Measurements from ENCODE around the gene TRRAP. TPM values are rescaled to one million over a fixed set of nuclear protein-coding genes. Genes with fewer than 3 reads are reported as not detected.

Gene TRRAP
- polyA plus RNA-seq, 1 donor (not counting 4 experiments of a cell fraction or from before 2014, with no cell fraction given), result 6.1 TPM

- H3K4me2 ChIP-seq (ENCODE audit: control insufficient read depth, extremely low read depth, insufficient read depth, low read depth, low read length), result no peak overlapping the region
- peaks cover 17 to 18% of the 10 kb centered on the region in 2 experiments for H3K36me3 ChIP-seq (ENCODE audit: control insufficient read depth in 2 of 2, extremely low read depth in 1 of 2, insufficient read depth in 2 of 2, low read length in 2 of 2)
- FAIRE-seq, result no peak
- H3K9ac ChIP-seq (ENCODE audit: control insufficient read depth, extremely low read depth, insufficient read depth, low read length), result no peak overlapping the region
- H3K9me3 ChIP-seq (ENCODE audit: control insufficient read depth, low read depth, low read length), result no peaks in the 10 kb centered on the region
- no peaks in the 10 kb centered on the region for H3K79me2 ChIP-seq (ENCODE audit: control insufficient read depth, insufficient read depth, low read length)
- dilution Hi-C loops (cut with MboI; ENCODE audit: extremely low pct_ligation_motif_present, low sequenced_read_pairs), result no loop called here
- no peak overlapping the region for H3K4me3 ChIP-seq (ENCODE audit: control insufficient read depth in 2 of 3, extremely low read depth in 1 of 3, insufficient read depth in 2 of 3, low read depth in 1 of 3, low read length in 3 of 3)
- H2AFZ ChIP-seq (ENCODE audit: control insufficient read depth, low read length), result no peak overlapping the region
- no peak overlapping the region for H3K27ac ChIP-seq (ENCODE audit: control insufficient read depth, insufficient read depth, low read length)
- no peaks in the 10 kb centered on the region for H4K20me1 ChIP-seq (ENCODE audit: control insufficient read depth, extremely low read depth, insufficient read depth, low read length)
- no peaks in the 10 kb centered on the region for H3K9me1 ChIP-seq (ENCODE audit: control insufficient read depth, extremely low read depth, insufficient read depth, low read length)
- no peak for DNase-seq (ENCODE audit: low read depth, low spot score)
- TF ChIP-seq CTCF (optimal IDR thresholded peaks at IDR 0.05 in 1 of 3, IDR thresholded peaks at IDR 0.05 in 1 of 3, conservative IDR thresholded peaks at IDR 0.05 in 1 of 3; ENCODE audit: extremely low read depth in 1 of 3, insufficient read depth in 2 of 3, low read length in 3 of 3) (no peak), EZH2 (IDR thresholded peaks at IDR 0.05; ENCODE audit: low read length) (no peak)
- no peaks in the 10 kb centered on the region for H3K4me1 ChIP-seq (ENCODE audit: control insufficient read depth, extremely low read depth, insufficient read depth, low read length)
- no peaks in the 10 kb centered on the region for H3K27me3 ChIP-seq (ENCODE audit: control insufficient read depth, extremely low read depth, insufficient read depth, low read length)
Observed at GRCh38 chr7:98911916-98912315, 33.6 kb downstream of the TRRAP start.

DNA sequence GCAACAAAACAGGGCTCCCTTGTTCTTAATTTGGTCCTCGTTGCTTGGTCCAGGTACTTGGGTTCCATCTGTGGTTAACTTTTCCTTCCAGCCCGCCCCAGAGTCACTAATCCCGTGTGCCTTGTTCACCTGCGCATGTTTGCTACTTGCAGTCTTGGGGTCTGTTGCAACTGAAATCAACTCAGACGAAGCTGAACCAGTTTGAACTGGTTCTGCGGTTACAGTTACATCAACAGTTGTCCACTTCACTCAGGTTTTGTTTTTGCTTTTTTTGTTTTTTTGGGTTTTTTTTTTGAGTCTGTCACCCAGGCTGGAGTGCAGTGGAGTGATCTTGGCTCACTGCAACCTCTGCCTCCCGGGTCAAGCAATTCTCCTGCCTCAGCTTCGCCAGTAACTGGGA lies 34.7 kb downstream of the TRRAP start:
- no peak for TF ChIP-seq CTCF (optimal IDR thresholded peaks at IDR 0.05 in 1 of 3, IDR thresholded peaks at IDR 0.05 in 1 of 3, conservative IDR thresholded peaks at IDR 0.05 in 1 of 3; ENCODE audit: extremely low read depth in 1 of 3, insufficient read depth in 2 of 3, low read length in 3 of 3)
- no peak for TF ChIP-seq EZH2 (IDR thresholded peaks at IDR 0.05; ENCODE audit: low read length)
- dilution Hi-C loops (cut with MboI; ENCODE audit: extremely low pct_ligation_motif_present, low sequenced_read_pairs), result no loop called here
- no peaks in the 10 kb centered on the region for H3K27me3 ChIP-seq (ENCODE audit: control insufficient read depth, extremely low read depth, insufficient read depth, low read length)
- no peak for DNase-seq (ENCODE audit: low read depth, low spot score)
- no peaks in the 10 kb centered on the region for H3K9me1 ChIP-seq (ENCODE audit: control insufficient read depth, extremely low read depth, insufficient read depth, low read length)
- no peaks in the 10 kb centered on the region for H3K9me3 ChIP-seq (ENCODE audit: control insufficient read depth, low read depth, low read length)
- no peak overlapping the region for H3K4me2 ChIP-seq (ENCODE audit: control insufficient read depth, extremely low read depth, insufficient read depth, low read depth, low read length)
- no peak overlapping the region for H3K27ac ChIP-seq (ENCODE audit: control insufficient read depth, insufficient read depth, low read length)
- no peaks in the 10 kb centered on the region for H3K79me2 ChIP-seq (ENCODE audit: control insufficient read depth, insufficient read depth, low read length)
- H4K20me1 ChIP-seq (ENCODE audit: control insufficient read depth, extremely low read depth, insufficient read depth, low read length), result no peaks in the 10 kb centered on the region
- H3K4me1 ChIP-seq (ENCODE audit: control insufficient read depth, extremely low read depth, insufficient read depth, low read length), result no peaks in the 10 kb centered on the region
- no peak for FAIRE-seq
- H3K9ac ChIP-seq (ENCODE audit: control insufficient read depth, extremely low read depth, insufficient read depth, low read length), result no peak overlapping the region
- peaks cover 17 to 26% of the 10 kb centered on the region in 2 experiments for H3K36me3 ChIP-seq (ENCODE audit: control insufficient read depth in 2 of 2, extremely low read depth in 1 of 2, insufficient read depth in 2 of 2, low read length in 2 of 2)
- H3K4me3 ChIP-seq (ENCODE audit: control insufficient read depth in 2 of 3, extremely low read depth in 1 of 3, insufficient read depth in 2 of 3, low read depth in 1 of 3, low read length in 3 of 3), result no peak overlapping the region
- H2AFZ ChIP-seq (ENCODE audit: control insufficient read depth, low read length), result no peak overlapping the region
